ENCODE results near the gene GRIN2C.

The GRIN2C gene

DNA sequence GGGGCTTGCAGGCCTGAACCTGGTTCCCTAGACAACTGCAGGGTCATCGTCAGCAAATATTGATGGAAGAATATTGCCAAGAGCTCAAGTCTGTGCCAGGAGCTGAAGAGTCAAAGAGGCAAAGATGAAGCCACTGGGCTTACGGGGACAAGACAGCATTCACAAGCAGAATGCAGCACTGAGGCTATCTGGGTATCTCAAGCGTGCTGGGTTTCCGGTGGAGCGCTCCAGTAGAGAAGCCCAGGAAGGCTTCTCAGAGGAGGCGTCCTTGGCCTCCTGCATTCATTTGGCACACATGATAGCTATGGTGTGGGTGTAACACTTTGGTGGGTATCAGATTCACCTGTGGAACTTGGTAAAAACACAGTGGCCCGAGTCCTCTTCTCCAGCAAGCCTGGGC, 30.9 kb upstream of the GRIN2C start:
- no peak overlapping the region for H3K4me3 ChIP-seq (ENCODE audit: low read depth, low read length)
- TF ChIP-seq, protein P1, sequence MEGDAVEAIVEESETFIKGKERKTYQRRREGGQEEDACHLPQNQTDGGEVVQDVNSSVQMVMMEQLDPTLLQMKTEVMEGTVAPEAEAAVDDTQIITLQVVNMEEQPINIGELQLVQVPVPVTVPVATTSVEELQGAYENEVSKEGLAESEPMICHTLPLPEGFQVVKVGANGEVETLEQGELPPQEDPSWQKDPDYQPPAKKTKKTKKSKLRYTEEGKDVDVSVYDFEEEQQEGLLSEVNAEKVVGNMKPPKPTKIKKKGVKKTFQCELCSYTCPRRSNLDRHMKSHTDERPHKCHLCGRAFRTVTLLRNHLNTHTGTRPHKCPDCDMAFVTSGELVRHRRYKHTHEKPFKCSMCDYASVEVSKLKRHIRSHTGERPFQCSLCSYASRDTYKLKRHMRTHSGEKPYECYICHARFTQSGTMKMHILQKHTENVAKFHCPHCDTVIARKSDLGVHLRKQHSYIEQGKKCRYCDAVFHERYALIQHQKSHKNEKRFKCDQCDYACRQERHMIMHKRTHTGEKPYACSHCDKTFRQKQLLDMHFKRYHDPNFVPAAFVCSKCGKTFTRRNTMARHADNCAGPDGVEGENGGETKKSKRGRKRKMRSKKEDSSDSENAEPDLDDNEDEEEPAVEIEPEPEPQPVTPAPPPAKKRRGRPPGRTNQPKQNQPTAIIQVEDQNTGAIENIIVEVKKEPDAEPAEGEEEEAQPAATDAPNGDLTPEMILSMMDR (IDR thresholded peaks at IDR 0.05; ENCODE audit: borderline replicate concordance, insufficient read depth, low read depth, low read length), result no peak

DNA sequence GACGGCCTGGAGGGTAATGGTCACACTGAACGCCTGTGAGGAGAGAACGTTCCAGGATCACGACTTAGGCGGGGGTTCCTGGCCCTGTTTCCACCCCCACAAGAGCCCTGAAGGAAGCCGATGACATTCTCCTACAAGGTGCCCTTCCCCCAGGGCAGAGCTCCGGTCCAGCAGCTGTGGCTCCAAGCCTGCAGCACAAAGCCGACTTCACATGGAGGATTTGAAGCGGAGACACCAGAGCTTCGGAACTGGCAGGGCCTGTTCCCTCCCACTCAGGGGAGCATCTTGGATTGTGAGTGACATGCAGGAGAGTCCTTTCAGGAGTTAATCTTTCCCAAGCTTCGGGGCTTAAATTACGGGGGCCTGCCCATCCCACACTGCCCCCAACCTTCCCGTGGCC, 28.8 kb upstream of the GRIN2C start:
- TF ChIP-seq, protein P1 (IDR thresholded peaks at IDR 0.05; ENCODE audit: borderline replicate concordance, insufficient read depth, low read depth, low read length), result no peak
- no peak overlapping the region for H3K4me3 ChIP-seq (ENCODE audit: low read depth, low read length)

DNA sequence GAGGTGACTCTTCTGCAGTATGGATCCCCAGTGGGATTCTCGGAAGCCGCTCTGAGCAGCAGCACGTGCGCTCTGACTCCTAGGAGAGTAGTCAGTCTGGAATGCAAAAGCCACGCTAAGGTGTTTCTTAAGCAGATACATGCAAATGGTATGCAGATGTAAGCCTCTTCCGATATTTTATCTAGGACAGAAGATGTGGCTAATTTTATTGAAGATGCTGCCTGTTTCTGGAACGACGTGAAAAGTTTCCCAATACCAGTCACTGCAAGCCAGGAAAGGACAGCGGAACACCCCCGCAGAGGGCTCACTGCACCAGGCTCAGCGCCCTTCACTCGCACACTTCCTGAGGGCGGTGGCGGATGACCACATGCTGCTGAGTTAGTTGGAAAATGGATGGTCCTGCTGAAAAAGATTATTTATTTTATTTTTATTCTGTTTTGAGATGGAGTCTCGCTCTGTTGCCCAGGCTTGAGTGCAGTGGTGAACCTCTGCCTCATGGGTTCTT, 23.6 kb upstream of the GRIN2C start:
- TF ChIP-seq, protein P1 (IDR thresholded peaks at IDR 0.05; ENCODE audit: borderline replicate concordance, insufficient read depth, low read depth, low read length), result no peak
- H3K4me3 ChIP-seq (ENCODE audit: low read depth, low read length), result no peak overlapping the region

DNA sequence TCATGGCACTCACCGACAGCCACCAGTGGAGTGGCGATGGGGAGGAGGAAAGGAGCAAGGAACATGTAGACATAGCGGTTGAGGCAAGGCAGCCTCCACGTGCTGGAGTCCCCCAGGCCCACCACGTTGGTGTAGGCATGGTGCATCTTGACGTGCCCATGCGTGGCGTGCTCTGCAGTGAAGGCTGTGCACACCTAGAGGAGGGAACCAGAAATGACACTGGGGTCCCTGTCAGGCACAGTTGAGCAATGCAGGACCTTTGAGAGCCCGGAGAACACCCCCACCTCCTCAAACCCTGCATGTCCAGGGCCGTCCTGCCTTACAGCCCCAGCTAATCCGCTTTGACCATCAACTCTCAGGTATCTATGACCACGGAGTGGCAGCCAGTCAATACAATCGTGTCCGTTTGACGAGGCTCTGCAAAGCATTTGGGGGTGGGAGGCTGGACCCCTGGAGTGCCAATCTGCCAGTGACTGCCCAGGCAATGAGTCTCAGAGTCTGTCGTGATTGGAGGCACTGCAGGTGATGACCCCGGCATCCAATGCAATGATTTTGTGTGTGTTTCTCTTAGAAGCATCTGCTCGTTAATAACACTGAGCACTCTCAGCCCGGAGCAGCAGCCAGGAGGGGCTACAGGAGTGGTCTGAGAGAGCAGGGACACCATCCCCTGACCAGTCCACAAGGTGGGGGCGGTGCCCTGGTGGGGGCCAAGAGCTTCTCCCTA, 23.0 kb upstream of the GRIN2C start:
- TF ChIP-seq, protein P1 (IDR thresholded peaks at IDR 0.05; ENCODE audit: borderline replicate concordance, insufficient read depth, low read depth, low read length), result 0 out of 2 replicates have a peak, but pooled peaks have one; percentile 2
- no peak overlapping the region for H3K4me3 ChIP-seq (ENCODE audit: low read depth, low read length)

DNA sequence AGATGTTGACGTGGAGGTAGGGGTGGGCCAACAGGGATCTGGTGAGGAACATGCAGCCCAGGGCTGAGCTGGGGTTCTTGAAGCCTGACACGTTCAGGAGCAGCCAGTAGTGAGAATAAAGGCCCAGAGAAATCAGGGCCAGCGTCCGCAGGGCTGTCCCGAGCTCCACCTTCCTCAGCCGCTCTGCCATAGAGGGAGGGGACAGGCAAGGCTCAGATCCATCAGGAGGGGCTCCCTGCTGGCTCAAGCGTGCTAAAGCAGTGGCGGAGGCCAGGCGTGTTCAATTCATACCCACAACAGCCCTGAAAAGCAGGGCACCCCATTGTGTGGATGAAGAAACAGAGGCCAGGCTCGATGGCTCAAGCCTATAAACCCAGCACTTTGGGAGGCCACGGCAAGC, 21.4 kb upstream of the GRIN2C start:
- no peak overlapping the region for H3K4me3 ChIP-seq (ENCODE audit: low read depth, low read length)

DNA sequence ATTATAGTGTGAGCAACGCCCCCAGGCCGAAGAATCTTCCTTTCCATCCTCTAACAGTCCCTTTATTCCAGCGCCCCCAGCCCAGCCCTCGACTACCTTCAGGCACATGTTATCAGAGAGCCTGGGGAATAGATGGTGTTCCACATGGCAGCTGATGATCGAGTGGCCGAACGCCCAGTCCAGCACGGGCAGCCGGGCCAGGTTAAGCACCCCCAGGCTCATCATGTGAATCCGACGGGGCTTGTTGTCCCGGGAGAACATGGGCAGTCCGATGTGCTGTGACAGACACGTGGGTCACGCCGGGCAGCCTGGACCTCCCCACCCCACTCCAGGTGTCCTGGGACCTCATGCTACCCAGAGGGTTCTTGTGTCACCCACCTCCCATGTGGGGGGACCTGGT, 19.6 kb upstream of the GRIN2C start:
- TF ChIP-seq, protein P1 (IDR thresholded peaks at IDR 0.05; ENCODE audit: borderline replicate concordance, insufficient read depth, low read depth, low read length), result no peak
- no peak overlapping the region for H3K4me3 ChIP-seq (ENCODE audit: low read depth, low read length)

More for the DNA sequence above, 21.4 kb upstream of the GRIN2C start:
- TF ChIP-seq, protein P1 (IDR thresholded peaks at IDR 0.05; ENCODE audit: borderline replicate concordance, insufficient read depth, low read depth, low read length), result no peak

DNA sequence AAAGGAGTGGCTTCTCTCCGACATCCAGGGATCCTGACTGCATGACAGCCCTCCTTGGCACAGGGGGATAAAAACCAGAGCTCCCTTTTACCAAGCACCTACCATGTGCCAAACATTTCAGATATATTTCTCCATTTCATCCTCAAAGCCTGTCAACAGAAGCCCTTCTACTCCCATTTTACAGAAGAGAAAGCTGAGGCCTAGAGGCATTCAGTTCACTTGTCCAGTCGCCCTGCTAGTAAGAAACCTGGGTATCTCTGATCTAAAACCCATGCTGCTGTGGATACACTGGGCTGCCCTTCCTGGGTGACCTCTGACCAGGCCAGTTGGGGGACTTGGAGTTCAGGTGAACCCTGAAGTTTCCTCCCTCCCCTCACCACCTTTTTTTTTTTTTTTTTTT, 19.0 kb upstream of the GRIN2C start:
- TF ChIP-seq, protein P1 (IDR thresholded peaks at IDR 0.05; ENCODE audit: borderline replicate concordance, insufficient read depth, low read depth, low read length), result no peak

More for the DNA sequence above, 19.0 kb upstream of the GRIN2C start:
- no peak overlapping the region for H3K4me3 ChIP-seq (ENCODE audit: low read depth, low read length)

Data from GM12875 (cell line).